ENCODE measurements around the gene EML5. TPM values are rescaled to one million over a fixed set of nuclear protein-coding genes. Genes with fewer than 3 reads are reported as not detected.

Gene EML5
- total RNA-seq, 1 experiment from 2014 or later = 0.37 TPM

GRCh38 chr14:88599326-88599725, 193.4 kb downstream of the EML5 start:
- intact Hi-C loops (cut with micrococcal nuclease) = no loop called here
- CTCF ChIA-PET = no interaction called here
- TF ChIP-seq CTCF (IDR thresholded peaks at IDR 0.05; ENCODE audit: unreplicated experiment) = no peak
- POLR2A ChIA-PET = no interaction called here
- DNase-seq (ENCODE audit: unreplicated experiment) = no peak
- no TSS peak for BruUV-seq (replicated peaks)
- H3K27me3 Mint-ChIP-seq (ENCODE audit: insufficient read depth, unreplicated experiment) = no peaks in the 10 kb centered on the region
- H3K36me3 Mint-ChIP-seq (ENCODE audit: insufficient read depth, unreplicated experiment) = peaks cover 84% of the 10 kb centered on the region
- peaks cover 6% of the 10 kb centered on the region for H3K4me1 Mint-ChIP-seq (ENCODE audit: insufficient read depth, unreplicated experiment)
- H3K4me3 Mint-ChIP-seq (ENCODE audit: unreplicated experiment) = no peak overlapping the region
- H3K9me3 Mint-ChIP-seq (ENCODE audit: unreplicated experiment) = no peaks in the 10 kb centered on the region
- H3K27ac Mint-ChIP-seq (ENCODE audit: low read depth, unreplicated experiment) = no peak overlapping the region

- ChIA-PET POLR2A (no interaction called here), CTCF (interaction anchor here (0.8 to 1.7 kb wide), 2 partner anchors 11 to 13 kb away, joined by 4 read pairs; no protein-coding TSS in a partner anchor)
- no peaks in the 10 kb centered on the region for H3K9me3 Mint-ChIP-seq (ENCODE audit: unreplicated experiment)
- H3K4me1 Mint-ChIP-seq (ENCODE audit: insufficient read depth, unreplicated experiment) = peaks cover 6% of the 10 kb centered on the region
- no peaks in the 10 kb centered on the region for H3K27me3 Mint-ChIP-seq (ENCODE audit: insufficient read depth, unreplicated experiment)
- H3K36me3 Mint-ChIP-seq (ENCODE audit: insufficient read depth, unreplicated experiment) = peaks cover 83% of the 10 kb centered on the region
- intact Hi-C loops (cut with micrococcal nuclease) = no loop called here
- DNase-seq (ENCODE audit: unreplicated experiment) = no peak
- no peak overlapping the region for H3K4me3 Mint-ChIP-seq (ENCODE audit: unreplicated experiment)
- BruUV-seq (replicated peaks) = no TSS peak
- no peak for TF ChIP-seq CTCF (IDR thresholded peaks at IDR 0.05; ENCODE audit: unreplicated experiment)
- H3K27ac Mint-ChIP-seq (ENCODE audit: low read depth, unreplicated experiment) = no peak overlapping the region
Observed at GRCh38 chr14:88598097-88598675, 194.6 kb downstream of the EML5 start.

GRCh38 chr14:88597601-88598000, 195.2 kb downstream of the EML5 start:
- H3K27ac Mint-ChIP-seq (ENCODE audit: low read depth, unreplicated experiment) = peak overlapping the region; percentile 66
- no peak for TF ChIP-seq CTCF (IDR thresholded peaks at IDR 0.05; ENCODE audit: unreplicated experiment)
- intact Hi-C loops (cut with micrococcal nuclease) = no loop called here
- DNase-seq (ENCODE audit: unreplicated experiment) = no peak
- no peaks in the 10 kb centered on the region for H3K27me3 Mint-ChIP-seq (ENCODE audit: insufficient read depth, unreplicated experiment)
- POLR2A ChIA-PET = no interaction called here
- BruUV-seq (replicated peaks) = no TSS peak
- CTCF ChIA-PET = interaction anchor here (0.8 to 1.7 kb wide), 2 partner anchors 11 to 13 kb away, joined by 4 read pairs; no protein-coding TSS in a partner anchor
- peaks cover 84% of the 10 kb centered on the region for H3K36me3 Mint-ChIP-seq (ENCODE audit: insufficient read depth, unreplicated experiment)
- no peak overlapping the region for H3K4me3 Mint-ChIP-seq (ENCODE audit: unreplicated experiment)
- H3K9me3 Mint-ChIP-seq (ENCODE audit: unreplicated experiment) = no peaks in the 10 kb centered on the region
- H3K4me1 Mint-ChIP-seq (ENCODE audit: insufficient read depth, unreplicated experiment) = peaks cover 6% of the 10 kb centered on the region

GRCh38 chr14:88597038-88597437, 195.7 kb downstream of the EML5 start:
- H3K36me3 Mint-ChIP-seq (ENCODE audit: insufficient read depth, unreplicated experiment) = peaks cover 84% of the 10 kb centered on the region
- peak overlapping the region; percentile 66 for H3K27ac Mint-ChIP-seq (ENCODE audit: low read depth, unreplicated experiment)
- H3K4me1 Mint-ChIP-seq (ENCODE audit: insufficient read depth, unreplicated experiment) = peaks cover 6% of the 10 kb centered on the region
- H3K9me3 Mint-ChIP-seq (ENCODE audit: unreplicated experiment) = no peaks in the 10 kb centered on the region
- ChIA-PET POLR2A (no interaction called here), CTCF (interaction anchor here (0.7 to 1.7 kb wide), 3 partner anchors 10 to 44 kb away, joined by 3 to 4 read pairs (median 4); no protein-coding TSS in a partner anchor)
- no TSS peak for BruUV-seq (replicated peaks)
- no peak for DNase-seq (ENCODE audit: unreplicated experiment)
- no peaks in the 10 kb centered on the region for H3K27me3 Mint-ChIP-seq (ENCODE audit: insufficient read depth, unreplicated experiment)
- intact Hi-C loops (cut with micrococcal nuclease) = no loop called here
- no peak for TF ChIP-seq CTCF (IDR thresholded peaks at IDR 0.05; ENCODE audit: unreplicated experiment)
- no peak overlapping the region for H3K4me3 Mint-ChIP-seq (ENCODE audit: unreplicated experiment)

Data from MCF 10A (cell line).